ENCODE measurements around the gene SEMA3C. TPM values are rescaled to one million over a fixed set of nuclear protein-coding genes. Genes with fewer than 3 reads are reported as not detected.
A peak's percentile ranks its signal among the peaks of the same experiment; 100 is the strongest.

Gene SEMA3C
- polyA plus RNA-seq, 1 donor, result 70.6 TPM

DNA sequence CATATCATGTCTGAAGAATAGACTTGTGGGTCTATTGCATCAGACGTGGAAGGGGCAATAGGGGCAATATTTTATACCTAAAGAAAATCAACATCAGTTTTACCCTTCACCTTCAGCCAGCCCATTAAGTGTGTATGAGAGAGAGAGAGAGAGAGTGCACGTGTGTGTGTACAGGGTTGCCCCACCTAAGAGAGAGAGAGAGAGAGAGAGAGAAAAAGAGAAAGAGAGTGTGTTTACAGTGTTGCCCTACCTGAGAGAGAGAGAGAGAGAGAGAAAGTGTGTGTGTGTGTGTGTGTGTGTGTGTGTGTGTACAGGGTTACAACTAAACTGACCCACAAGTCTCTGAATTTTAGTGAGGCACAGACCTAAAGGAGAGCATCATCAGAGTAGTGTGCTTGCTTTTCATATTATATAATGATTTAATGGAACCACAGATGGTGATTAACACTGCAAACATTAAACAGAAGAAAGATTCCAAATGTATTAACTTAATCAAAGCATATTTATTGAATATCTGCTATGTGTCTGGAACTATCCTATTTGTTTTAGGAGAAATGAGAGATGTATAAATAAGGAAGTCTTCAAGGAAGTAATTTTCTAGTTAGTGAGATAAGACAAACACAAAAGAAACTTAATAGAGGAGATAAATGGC lies 213.6 kb downstream of the SEMA3C start:
- Histone ChIP-seq H3K4me3 (ENCODE audit: low read length) (no peak overlapping the region), H3K36me3 (ENCODE audit: control insufficient read depth, insufficient read depth, low read length) (no peaks in the 10 kb centered on the region), H3K4me1 (ENCODE audit: control insufficient read depth, insufficient read depth, low read length) (no peaks in the 10 kb centered on the region), H3K27me3 (ENCODE audit: control insufficient read depth, insufficient read depth, low read length) (no peaks in the 10 kb centered on the region), H3K9me3 (ENCODE audit: control insufficient read depth, low read depth, low read length) (no peaks in the 10 kb centered on the region), H3K27ac (ENCODE audit: low read length) (no peak overlapping the region)
- 10% methylated on average over 2 of the region's 2 CpGs for WGBS (ENCODE audit: insufficient coverage, low lambda C conversion rate)
- DNase-seq, result peak in 1 of 2 donors; percentile 44

DNA sequence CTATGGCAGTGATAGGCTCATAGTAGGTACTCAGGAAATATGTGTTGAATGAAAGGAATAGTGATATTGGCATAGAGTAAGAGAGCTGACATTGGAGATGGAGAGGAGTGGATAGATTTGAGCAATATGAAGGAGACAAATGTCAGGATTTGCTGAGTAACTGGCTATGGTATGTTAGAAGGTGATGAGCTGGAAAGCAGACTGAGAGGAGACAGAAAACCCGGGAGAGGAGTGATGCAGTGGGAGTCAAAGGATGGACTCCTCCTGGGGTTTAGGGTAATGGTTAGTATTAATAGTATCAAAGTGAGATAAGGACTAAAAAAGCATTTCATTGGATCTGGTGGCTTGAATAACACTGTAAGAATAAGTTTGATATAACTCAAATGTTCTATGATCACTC lies 215.6 kb downstream of the SEMA3C start:
- Histone ChIP-seq H3K9me3 (ENCODE audit: control insufficient read depth, low read depth, low read length) (no peaks in the 10 kb centered on the region), H3K27me3 (ENCODE audit: control insufficient read depth, insufficient read depth, low read length) (no peaks in the 10 kb centered on the region), H3K27ac (ENCODE audit: low read length) (no peak overlapping the region), H3K36me3 (ENCODE audit: control insufficient read depth, insufficient read depth, low read length) (no peaks in the 10 kb centered on the region), H3K4me3 (ENCODE audit: low read length) (no peak overlapping the region), H3K4me1 (ENCODE audit: control insufficient read depth, insufficient read depth, low read length) (peaks cover 3% of the 10 kb centered on the region)
- no peak for DNase-seq
- WGBS (ENCODE audit: insufficient coverage, low lambda C conversion rate), result 100% methylated on average over 1 of the region's 1 CpG

- peaks cover 3% of the 10 kb centered on the region for H3K4me1 ChIP-seq (ENCODE audit: control insufficient read depth, insufficient read depth, low read length)
- no peaks in the 10 kb centered on the region for H3K27me3 ChIP-seq (ENCODE audit: control insufficient read depth, insufficient read depth, low read length)
- whole genome bisulfite sequencing (ENCODE audit: insufficient coverage, low lambda C conversion rate), result no CpG with 5 or more reads among the region's 4 CpGs
- H3K9me3 ChIP-seq (ENCODE audit: control insufficient read depth, low read depth, low read length), result no peaks in the 10 kb centered on the region
- DNase-seq, result no peak
- no peak overlapping the region for H3K27ac ChIP-seq (ENCODE audit: low read length)
- no peaks in the 10 kb centered on the region for H3K36me3 ChIP-seq (ENCODE audit: control insufficient read depth, insufficient read depth, low read length)
- no peak overlapping the region for H3K4me3 ChIP-seq (ENCODE audit: low read length)
Observed at GRCh38 chr7:80699721-80700256, 219.1 kb downstream of the SEMA3C start.

DNA sequence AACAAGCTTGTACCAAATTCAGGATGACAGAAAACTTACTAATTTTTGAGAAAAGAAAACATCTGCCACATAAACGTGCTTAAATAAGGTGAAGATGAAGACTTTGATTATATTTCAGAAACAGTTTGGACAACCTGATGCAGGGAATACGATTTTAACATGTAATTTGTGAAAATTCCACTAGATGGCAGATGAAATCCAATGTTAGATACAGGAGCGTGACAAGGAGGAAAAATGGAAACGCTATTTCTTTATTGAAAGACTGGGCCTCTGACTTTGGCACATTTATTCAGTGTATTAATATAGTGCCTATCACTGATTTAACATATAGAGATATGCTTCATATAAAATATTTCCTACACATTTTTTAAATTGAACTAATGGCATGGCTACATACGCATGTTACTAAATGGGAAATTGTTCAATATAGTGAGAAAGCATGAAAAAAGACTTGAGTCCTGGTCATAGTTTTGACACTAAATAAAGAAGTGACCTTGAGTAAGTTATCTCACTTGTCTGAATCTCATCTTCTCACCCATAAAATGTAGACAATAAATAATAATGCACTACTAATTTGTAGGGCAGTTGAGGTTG lies 219.7 kb downstream of the SEMA3C start:
- peak; percentile 28 to 44 for DNase-seq
- Histone ChIP-seq H3K36me3 (ENCODE audit: control insufficient read depth, insufficient read depth, low read length) (no peaks in the 10 kb centered on the region), H3K4me1 (ENCODE audit: control insufficient read depth, insufficient read depth, low read length) (peaks cover 3% of the 10 kb centered on the region), H3K27ac (ENCODE audit: low read length) (no peak overlapping the region), H3K4me3 (ENCODE audit: low read length) (no peak overlapping the region), H3K27me3 (ENCODE audit: control insufficient read depth, insufficient read depth, low read length) (no peaks in the 10 kb centered on the region), H3K9me3 (ENCODE audit: control insufficient read depth, low read depth, low read length) (no peaks in the 10 kb centered on the region)
- 33% methylated on average over 3 of the region's 5 CpGs for WGBS (ENCODE audit: insufficient coverage, low lambda C conversion rate)
